ENCODE results near the gene ARL14EP.

ARL14EP gene

GRCh38 chr11:30322826-30323710, at the start of gene ARL14EP:
TSS of gene ARL14EP (plus strand) at chr11:30323104. CDS start at chr11:30330949, 7,845 bp downstream.
- DNase-seq (ENCODE audit: low read depth), result peak; percentile 87

- no peak for DNase-seq (ENCODE audit: low read depth)
Measured at GRCh38 chr11:30277176-30277575, 45.7 kb upstream of the ARL14EP start.

GRCh38 chr11:30279796-30280195, 43.1 kb upstream of the ARL14EP start:
- DNase-seq (ENCODE audit: low read depth), result no peak

GRCh38 chr11:30281476-30282288, 41.2 kb upstream of the ARL14EP start:
- no peak for DNase-seq (ENCODE audit: low read depth)

GRCh38 chr11:30282289-30282631, 40.6 kb upstream of the ARL14EP start:
- DNase-seq (ENCODE audit: low read depth), result no peak

GRCh38 chr11:30284836-30285235, 38.1 kb upstream of the ARL14EP start:
- no peak for DNase-seq (ENCODE audit: low read depth)

- no peak for DNase-seq (ENCODE audit: low read depth)
Measured at GRCh38 chr11:30285416-30286121, 37.3 kb upstream of the ARL14EP start.

GRCh38 chr11:30291331-30291730, 31.6 kb upstream of the ARL14EP start:
- DNase-seq (ENCODE audit: low read depth), result no peak

GRCh38 chr11:30292545-30292944, 30.4 kb upstream of the ARL14EP start:
- no peak for DNase-seq (ENCODE audit: low read depth)

GRCh38 chr11:30295178-30295885, 27.6 kb upstream of the ARL14EP start:
- no peak for DNase-seq (ENCODE audit: low read depth)

- no peak for DNase-seq (ENCODE audit: low read depth)
Measured at GRCh38 chr11:30304620-30305019, 18.3 kb upstream of the ARL14EP start.

GRCh38 chr11:30310623-30311022, 12.3 kb upstream of the ARL14EP start:
- no peak for DNase-seq (ENCODE audit: low read depth)

- DNase-seq (ENCODE audit: low read depth), result no peak
Measured at GRCh38 chr11:30311189-30311588, 11.7 kb upstream of the ARL14EP start.

- DNase-seq (ENCODE audit: low read depth), result no peak
Measured at GRCh38 chr11:30312243-30312642, 10.7 kb upstream of the ARL14EP start.

GRCh38 chr11:30313580-30313979, 9.3 kb upstream of the ARL14EP start:
- DNase-seq (ENCODE audit: low read depth), result no peak

- DNase-seq (ENCODE audit: low read depth), result no peak
Measured at GRCh38 chr11:30314625-30315024, 8.3 kb upstream of the ARL14EP start.

- no peak for DNase-seq (ENCODE audit: low read depth)
Measured at GRCh38 chr11:30316237-30316636, 6.7 kb upstream of the ARL14EP start.

GRCh38 chr11:30317030-30317429, 5.9 kb upstream of the ARL14EP start:
- no peak for DNase-seq (ENCODE audit: low read depth)

- DNase-seq (ENCODE audit: low read depth), result no peak
Measured at GRCh38 chr11:30321321-30321720, 1.6 kb upstream of the ARL14EP start.

- DNase-seq (ENCODE audit: low read depth), result no peak
Measured at GRCh38 chr11:30322191-30322590, 713 bp upstream of the ARL14EP start.

GRCh38 chr11:30326114-30326778, 3.3 kb downstream of the ARL14EP start:
- no peak for DNase-seq (ENCODE audit: low read depth)
